Mesenchymal stem cell (in vitro differentiated cells and primary cell): ENCODE results near the gene HPX.

Experiments used
- DNase-seq: peaks from one replicate; pipeline ENCODE4 v3.0.0-alpha.2; 2013
- H2AFZ ChIP-seq: one replicate; pipeline ENCODE4 v1.6.1; 2013; ENCODE audit warnings: low read depth, mild to moderate bottlenecking, control low read depth, inconsistent platforms, low read length, moderate library complexity
- H2AK5ac ChIP-seq: 2 replicates; pipeline ENCODE4 v1.6.1; 2013; ENCODE audit warnings: low read length, moderate library complexity, mild to moderate bottlenecking, inconsistent platforms; ENCODE audit not compliant: severe bottlenecking
- H2BK120ac ChIP-seq: one replicate; pipeline ENCODE4 v1.6.1; 2013; ENCODE audit warnings: low read depth, mild to moderate bottlenecking, inconsistent platforms, low read length, moderate library complexity
- H2BK12ac ChIP-seq, 2 experiments: one replicate each; pipeline ENCODE4 v1.6.1; 2013; ENCODE audit warnings: inconsistent platforms in 2 of 2, low read length in 2 of 2, mild to moderate bottlenecking in 2 of 2, moderate library complexity in 2 of 2, control low read depth in 1 of 2
- H2BK15ac ChIP-seq: one replicate; pipeline ENCODE4 v1.6.1; 2013; ENCODE audit warnings: mild to moderate bottlenecking, low read depth, inconsistent platforms; ENCODE audit not compliant: poor library complexity, severe bottlenecking
- H2BK5ac ChIP-seq: 2 replicates; pipeline ENCODE4 v1.6.1; 2013; ENCODE audit warnings: low read depth, mild to moderate bottlenecking, low read length, control low read depth, inconsistent platforms; ENCODE audit not compliant: poor library complexity, severe bottlenecking
- H3K14ac ChIP-seq, 2 experiments: one replicate each; pipeline ENCODE4 v1.6.1; 2013; ENCODE audit warnings: inconsistent platforms in 2 of 2, low read length in 2 of 2, control low read depth in 1 of 2, mild to moderate bottlenecking in 1 of 2, moderate library complexity in 1 of 2
- H3K18ac ChIP-seq, 2 experiments: one replicate each; pipeline ENCODE4 v1.6.1; 2013; ENCODE audit warnings: inconsistent platforms in 2 of 2, low read length in 2 of 2, control low read depth in 1 of 2, low read depth in 1 of 2, mild to moderate bottlenecking in 1 of 2
- H3K23ac ChIP-seq, 2 experiments: one replicate each; pipeline ENCODE4 v1.6.1; 2013; ENCODE audit warnings: inconsistent platforms in 2 of 2, low read length in 2 of 2, mild to moderate bottlenecking in 2 of 2, moderate library complexity in 2 of 2, control low read depth in 1 of 2
- H3K27ac ChIP-seq: 2 replicates; pipeline ENCODE4 v1.5.1; 2013; ENCODE audit warnings: mild to moderate bottlenecking, moderate library complexity, low read length, control low read depth, inconsistent platforms; ENCODE audit not compliant: poor library complexity, severe bottlenecking
- H3K27me3 ChIP-seq, 2 experiments: 2 replicates each; pipeline versions ENCODE4 v1.6.1 to v1.7.0; 2013; ENCODE audit warnings: low read length in 2 of 2, mild to moderate bottlenecking in 2 of 2, moderate library complexity in 2 of 2, control low read depth in 1 of 2, inconsistent platforms in 1 of 2; ENCODE audit not compliant: control insufficient read depth in 1 of 2, insufficient read depth in 1 of 2
- H3K36me3 ChIP-seq, 2 experiments: 2 replicates each; pipeline versions ENCODE4 v1.6.1 to v1.7.0; 2013; ENCODE audit warnings: low read length in 2 of 2, control low read depth in 1 of 2, inconsistent platforms in 1 of 2, low read depth in 1 of 2, mild to moderate bottlenecking in 1 of 2; ENCODE audit not compliant: insufficient read depth in 2 of 2, control insufficient read depth in 1 of 2
- H3K4ac ChIP-seq, 2 experiments: one replicate each; pipeline ENCODE4 v1.6.1; 2013; ENCODE audit warnings: inconsistent platforms in 2 of 2, low read length in 2 of 2, mild to moderate bottlenecking in 2 of 2, moderate library complexity in 2 of 2, control low read depth in 1 of 2, low read depth in 1 of 2
- H3K4me1 ChIP-seq: 2 replicates; pipeline ENCODE4 v1.6.1; 2013; ENCODE audit warnings: low read depth, low read length, control low read depth; ENCODE audit not compliant: control insufficient read depth, insufficient read depth
- H3K4me2 ChIP-seq: 2 replicates; pipeline ENCODE4 v1.6.1; 2013; ENCODE audit warnings: low read length, mild to moderate bottlenecking, inconsistent platforms; ENCODE audit not compliant: poor library complexity, severe bottlenecking
- H3K4me3 ChIP-seq, 2 experiments: 2 replicates each; pipeline versions ENCODE4 v1.5.1 to v1.7.0; 2013; ENCODE audit warnings: low read length in 2 of 2, mild to moderate bottlenecking in 2 of 2, control low read depth in 1 of 2, low read depth in 1 of 2; ENCODE audit not compliant: insufficient read depth in 1 of 2
- H3K79me1 ChIP-seq: replicated peaks from 2 replicates; pipeline ENCODE4 v1.6.1; 2013; ENCODE audit warnings: mild to moderate bottlenecking, control low read depth, low read length, inconsistent platforms; ENCODE audit not compliant: poor library complexity, severe bottlenecking
- H3K9ac ChIP-seq: 2 replicates; pipeline ENCODE4 v1.7.0; 2013; ENCODE audit warnings: mild to moderate bottlenecking, low read length, moderate library complexity
- H3K9me3 ChIP-seq: 2 replicates; pipeline ENCODE4 v1.7.0; 2013; ENCODE audit warnings: mild to moderate bottlenecking, low read length; ENCODE audit not compliant: control insufficient read depth
- H4K8ac ChIP-seq: one replicate; pipeline ENCODE4 v1.6.1; 2013; ENCODE audit warnings: inconsistent platforms, mild to moderate bottlenecking, low read length, moderate library complexity
- H4K91ac ChIP-seq: one replicate; pipeline ENCODE4 v1.6.1; 2013; ENCODE audit warnings: mild to moderate bottlenecking, low read length, inconsistent platforms
- WGBS: methylation state at CpG from one replicate; pipeline ENCODE4 v1.1.7; 2013; ENCODE audit warnings: mixed read lengths; 5-methylcytosine and 5-hydroxymethylcytosine counted together

Gene HPX

GRCh38 chr11:6482441-6482840 lies 41.7 kb upstream of the HPX start:
- no peak overlapping the region for H2BK5ac ChIP-seq
- peaks cover 40% of the 10 kb centered on the region for H3K79me1 ChIP-seq
- no peak overlapping the region for H3K27ac ChIP-seq
- H3K4me2 ChIP-seq = peak overlapping the region; percentile 92
- H3K18ac ChIP-seq = no peak overlapping the region
- H4K91ac ChIP-seq = no peak overlapping the region
- no peaks in the 10 kb centered on the region for H3K9me3 ChIP-seq
- H2AFZ ChIP-seq = no peak overlapping the region
- no peak overlapping the region for H2BK12ac ChIP-seq
- no peak overlapping the region for H4K8ac ChIP-seq
- no peak overlapping the region for H2AK5ac ChIP-seq
- no peak overlapping the region for H2BK15ac ChIP-seq
- peak overlapping the region; percentile 96 for H3K9ac ChIP-seq
- H3K23ac ChIP-seq = no peak overlapping the region
- peak overlapping the region in 1 of 2 experiments; percentile 96 for H3K4me3 ChIP-seq
- H3K36me3 ChIP-seq = peaks cover 28 to 79% of the 10 kb centered on the region in 2 experiments
- 94% methylated on average over 4 of the region's 4 CpGs for WGBS
- H2BK120ac ChIP-seq = no peak overlapping the region
- H3K4me1 ChIP-seq = peaks cover 13% of the 10 kb centered on the region
- peak; percentile 42 for DNase-seq
- no peak overlapping the region for H3K14ac ChIP-seq
- no peak overlapping the region for H3K4ac ChIP-seq
- H3K27me3 ChIP-seq = no peaks in the 10 kb centered on the region

DNA sequence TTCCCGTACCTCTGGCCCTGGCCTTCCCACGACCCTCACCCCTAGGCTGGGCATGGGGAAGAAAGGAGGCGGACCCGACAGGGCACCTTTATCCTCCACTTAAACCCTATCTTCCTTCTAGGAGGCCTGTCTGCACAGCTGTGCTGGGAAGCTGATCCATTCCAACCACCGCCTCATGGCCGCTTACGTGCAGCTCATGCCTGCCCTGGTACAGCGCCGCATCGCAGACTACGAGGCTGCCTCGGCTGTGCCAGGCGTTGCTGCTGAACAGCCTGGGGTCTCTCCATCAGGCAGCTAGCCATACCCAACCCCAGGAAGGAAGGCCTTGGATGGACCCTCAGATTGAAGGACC lies 41.1 kb upstream of the HPX start:
- Histone ChIP-seq H3K18ac (peak overlapping the region; percentile 76 to 88), H2BK5ac (no peak overlapping the region), H3K4me2 (peak overlapping the region; percentile 92), H2BK120ac (peak overlapping the region; percentile 35), H3K36me3 (peaks cover 34 to 79% of the 10 kb centered on the region in 2 experiments), H3K4me3 (peak overlapping the region; percentile 65 to 96), H3K14ac (peak overlapping the region in 1 of 2 experiments; percentile 72), H2AK5ac (peak overlapping the region; percentile 87), H2AFZ (no peak overlapping the region), H2BK12ac (peak overlapping the region; percentile 14 to 34), H4K91ac (peak overlapping the region; percentile 95), H3K4ac (peak overlapping the region; percentile 39 to 88), H3K23ac (no peak overlapping the region), H3K9me3 (no peaks in the 10 kb centered on the region), H3K27ac (peak overlapping the region; percentile 79), H3K9ac (peak overlapping the region; percentile 96), H3K4me1 (peaks cover 13% of the 10 kb centered on the region), H4K8ac (peak overlapping the region; percentile 76), H3K79me1 (peaks cover 43% of the 10 kb centered on the region), H2BK15ac (peak overlapping the region; percentile 65), H3K27me3 (no peaks in the 10 kb centered on the region)
- WGBS = 25% methylated on average over 13 of the region's 13 CpGs
- no peak for DNase-seq

- Histone ChIP-seq H3K9ac (peak within 1 kb of the TSS; percentile 96), H3K4ac (peak within 1 kb of the TSS; percentile 55 to 94), H3K79me1 (peaks cover 40% of the 10 kb centered on the region), H3K14ac (peak within 1 kb of the TSS in 1 of 2 experiments; percentile 98), H4K8ac (peak within 1 kb of the TSS; percentile 76), H3K27me3 (no peaks in the 10 kb centered on the region), H2BK15ac (peak within 1 kb of the TSS; percentile 65), H2BK120ac (peak within 1 kb of the TSS; percentile 35), H3K9me3 (no peaks in the 10 kb centered on the region), H3K4me3 (peak within 1 kb of the TSS; percentile 84 to 96), H3K23ac (peak within 1 kb of the TSS in 1 of 2 experiments; percentile 61), H2BK5ac (no peak within 1 kb of the TSS), H3K4me2 (peak within 1 kb of the TSS; percentile 92), H3K36me3 (peaks cover 40 to 79% of the 10 kb centered on the region in 2 experiments), H4K91ac (peak within 1 kb of the TSS; percentile 95), H2AK5ac (peak within 1 kb of the TSS; percentile 89), H2BK12ac (peak within 1 kb of the TSS; percentile 14 to 34), H3K27ac (peak within 1 kb of the TSS; percentile 79), H2AFZ (peak within 1 kb of the TSS; percentile 36), H3K18ac (peak within 1 kb of the TSS; percentile 88 to 92), H3K4me1 (peaks cover 13% of the 10 kb centered on the region)
- WGBS = under 1% methylated on average over 59 of the region's 66 CpGs
- peak; percentile 99 for DNase-seq
These were observed 40.5 kb upstream of the HPX start, which contains the start of the genes ARFIP2 and TIMM10B for GRCh38 chr11:6481012-6481923. ARFIP2 (minus strand) TSS chr11:6481331; CDS start chr11:6480421, 910 bp downstream. TIMM10B (plus strand) TSS chr11:6481501; CDS start chr11:6481517, 16 bp downstream.

- 80% methylated on average over 9 of the region's 9 CpGs for WGBS
These were observed 39.6 kb upstream of the HPX start for GRCh38 chr11:6480299-6480914.

More at GRCh38 chr11:6480299-6480914, 39.6 kb upstream of the HPX start:
- Histone ChIP-seq H2BK15ac (no peak overlapping the region), H2AK5ac (peak overlapping the region; percentile 89), H3K9ac (peak overlapping the region; percentile 96), H3K79me1 (peaks cover 37% of the 10 kb centered on the region), H2BK5ac (no peak overlapping the region), H3K27ac (no peak overlapping the region), H2BK120ac (peak overlapping the region; percentile 29), H3K4me3 (peak overlapping the region; percentile 84 to 96), H3K18ac (peak overlapping the region; percentile 83 to 92), H3K36me3 (peaks cover 43 to 71% of the 10 kb centered on the region in 2 experiments), H2BK12ac (no peak overlapping the region), H3K4me2 (peak overlapping the region; percentile 78), H3K14ac (peak overlapping the region in 1 of 2 experiments; percentile 98), H3K27me3 (no peaks in the 10 kb centered on the region), H3K9me3 (no peaks in the 10 kb centered on the region), H3K4ac (peak overlapping the region in 1 of 2 experiments; percentile 94), H4K8ac (peak overlapping the region; percentile 58), H3K4me1 (peaks cover 13% of the 10 kb centered on the region), H3K23ac (no peak overlapping the region), H2AFZ (peak overlapping the region; percentile 36), H4K91ac (no peak overlapping the region)
- DNase-seq = peak; percentile 14
